SK-N-SH treated with all-trans-retinoic acid at 6 μM for 48 hours (cell line): ENCODE data around the gene SPOCD1.

Source experiments
- ATAC-seq: fragments of 200-7000 bp; cut with Tn5 transposase; 3 replicates; pipeline ENCODE4 v1.9.1; 2020; ENCODE audit warnings: mild to moderate bottlenecking, moderate library complexity
- ARNTL ChIP-seq: fragments of 450-650 bp; formaldehyde crosslinking; IDR thresholded peaks from 2 replicates; pipeline ENCODE4 v1.5.0; 2020; ENCODE audit warnings: low read depth, mild to moderate bottlenecking, moderate library complexity, borderline replicate concordance
- BACH2 ChIP-seq: fragments of 250-450 bp; sonication (Bioruptor Pico); IDR thresholded peaks from 2 replicates; pipeline ENCODE4 v1.9.0; 2021; ENCODE audit warnings: mild to moderate bottlenecking, borderline replicate concordance
- CREB5 ChIP-seq: fragments of 250-450 bp; sonication (Bioruptor Pico); IDR thresholded peaks from 2 replicates; pipeline ENCODE4 v1.5.1; 2020; ENCODE audit warnings: low read depth, mild to moderate bottlenecking, moderate library complexity
- CSDC2 ChIP-seq: fragments of 250-450 bp; sonication (Bioruptor Pico); IDR thresholded peaks from 2 replicates; pipeline ENCODE4 v1.5.0; 2020; ENCODE audit warnings: mild to moderate bottlenecking, moderate library complexity
- ESRRG ChIP-seq: fragments of 250-450 bp; sonication (Bioruptor Pico); IDR thresholded peaks from 2 replicates; pipeline ENCODE4 v1.6.1; 2021; ENCODE audit warnings: mild to moderate bottlenecking
- GLIS3 ChIP-seq: fragments of 250-450 bp; sonication (Bioruptor Pico); IDR thresholded peaks from 2 replicates; pipeline ENCODE4 v1.5.0; 2020; ENCODE audit warnings: mild to moderate bottlenecking, moderate library complexity
- ISL1 ChIP-seq: fragments of 250-450 bp; sonication (Bioruptor Pico); IDR thresholded peaks from 2 replicates; pipeline ENCODE4 v2.1.2; 2022; ENCODE audit warnings: mild to moderate bottlenecking, moderate library complexity
- OSR1 ChIP-seq: fragments of 250-450 bp; sonication (Bioruptor Pico); IDR thresholded peaks from 2 replicates; pipeline ENCODE4 v1.8.0; 2022; ENCODE audit warnings: moderate library complexity, mild to moderate bottlenecking, inconsistent platforms
- PATZ1 ChIP-seq: fragments of 250-450 bp; sonication (Bioruptor Pico); IDR thresholded peaks from 2 replicates; pipeline ENCODE4 v1.8.0; 2020; ENCODE audit warnings: mild to moderate bottlenecking, moderate library complexity, borderline replicate concordance
- POU6F1 ChIP-seq: fragments of 250-450 bp; sonication (Bioruptor Pico); IDR thresholded peaks from 2 replicates; pipeline ENCODE4 v1.8.0; 2021; ENCODE audit warnings: low read depth, mild to moderate bottlenecking, moderate library complexity, borderline replicate concordance
- PPARA ChIP-seq: fragments of 250-450 bp; sonication (Bioruptor Pico); IDR thresholded peaks from 2 replicates; pipeline ENCODE4 v1.5.0; 2020; ENCODE audit warnings: mild to moderate bottlenecking, borderline replicate concordance
- RARB ChIP-seq: fragments of 250-450 bp; sonication (Bioruptor Pico); IDR thresholded peaks from 2 replicates; pipeline ENCODE4 v1.8.0; 2021; ENCODE audit warnings: mild to moderate bottlenecking, moderate library complexity
- SNAI2 ChIP-seq: fragments of 250-450 bp; sonication (Bioruptor Pico); IDR thresholded peaks from 2 replicates; pipeline ENCODE4 v1.5.0; 2020; ENCODE audit warnings: mild to moderate bottlenecking, moderate library complexity
- TCF4 ChIP-seq: fragments of 250-450 bp; sonication (Bioruptor Pico); IDR thresholded peaks from 2 replicates; pipeline ENCODE4 v1.8.0; 2021; ENCODE audit warnings: mild to moderate bottlenecking, moderate library complexity, borderline replicate concordance
- TOX ChIP-seq: fragments of 250-450 bp; sonication (Bioruptor Pico); IDR thresholded peaks from 2 replicates; pipeline ENCODE4 v1.8.0; 2021; ENCODE audit warnings: mild to moderate bottlenecking, moderate library complexity, borderline replicate concordance
- TSHZ2 ChIP-seq: fragments of 250-450 bp; sonication (Bioruptor Pico); IDR thresholded peaks from 2 replicates; pipeline ENCODE4 v1.5.0; 2020; ENCODE audit warnings: mild to moderate bottlenecking, moderate library complexity
- ZC3H10 ChIP-seq: fragments of 250-450 bp; sonication (Bioruptor Pico); IDR thresholded peaks from 2 replicates; pipeline ENCODE4 v1.5.1; 2021; ENCODE audit warnings: mild to moderate bottlenecking, moderate library complexity
- ZFP3 ChIP-seq: fragments of 250-450 bp; sonication (Bioruptor Pico); IDR thresholded peaks from 2 replicates; pipeline ENCODE4 v1.5.0; 2020; ENCODE audit warnings: mild to moderate bottlenecking, moderate library complexity
- ZFP30 ChIP-seq: fragments of 450-650 bp; formaldehyde crosslinking; IDR thresholded peaks from 2 replicates; pipeline ENCODE4 v1.5.0; 2022; ENCODE audit warnings: mild to moderate bottlenecking, moderate library complexity
- ZNF565 ChIP-seq: fragments of 450-650 bp; formaldehyde crosslinking; conservative IDR thresholded peaks from 2 replicates; pipeline ENCODE4 v1.5.0; 2020; ENCODE audit warnings: low read depth, mild to moderate bottlenecking, moderate library complexity
- ZNF70 ChIP-seq: fragments of 450-650 bp; formaldehyde crosslinking; IDR thresholded peaks from 2 replicates; pipeline ENCODE4 v1.5.0; 2020; ENCODE audit warnings: mild to moderate bottlenecking, moderate library complexity
- ZNF8 ChIP-seq: fragments of 450-650 bp; formaldehyde crosslinking; IDR thresholded peaks from 2 replicates; pipeline ENCODE4 v1.5.0; 2020; ENCODE audit warnings: mild to moderate bottlenecking, moderate library complexity

The SPOCD1 gene

GRCh38 chr1:31803610-31804009 is 12.2 kb downstream of the SPOCD1 start (continued):
- TF ChIP-seq ARNTL (CRISPR knock-in tag): no peak
- no peak for TF ChIP-seq ZFP3 (CRISPR knock-in tag)
- TF ChIP-seq TCF4 (CRISPR knock-in tag): no peak
- no peak for TF ChIP-seq CSDC2 (CRISPR knock-in tag)
- TF ChIP-seq SNAI2: no peak
- no peak for TF ChIP-seq ZNF8 (CRISPR knock-in tag)

- no peak for ATAC-seq
- TF ChIP-seq POU6F1 (CRISPR knock-in tag): no peak
- TF ChIP-seq ZNF565: no peak
- no peak for TF ChIP-seq TOX (CRISPR knock-in tag)
- TF ChIP-seq GLIS3 (CRISPR knock-in tag): no peak
- no peak for TF ChIP-seq PATZ1 (CRISPR knock-in tag)
- no peak for TF ChIP-seq SNAI2
- TF ChIP-seq CREB5 (CRISPR knock-in tag): no peak
- TF ChIP-seq PPARA: no peak
- TF ChIP-seq OSR1: no peak
- TF ChIP-seq ZNF8 (CRISPR knock-in tag): no peak
- TF ChIP-seq ISL1: no peak
- no peak for TF ChIP-seq ZFP3 (CRISPR knock-in tag)
- TF ChIP-seq ZC3H10 (CRISPR knock-in tag): no peak
- no peak for TF ChIP-seq BACH2
- no peak for TF ChIP-seq RARB (CRISPR knock-in tag)
- TF ChIP-seq ARNTL (CRISPR knock-in tag): no peak
- TF ChIP-seq ZFP30 (CRISPR knock-in tag): no peak
Measured at GRCh38 chr1:31802190-31803150, 13.4 kb downstream of the SPOCD1 start.

- ATAC-seq: no peak
- TF ChIP-seq BACH2: no peak
- no peak for TF ChIP-seq ZNF565
- no peak for TF ChIP-seq TCF4 (CRISPR knock-in tag)
- no peak for TF ChIP-seq ZNF70
- TF ChIP-seq POU6F1 (CRISPR knock-in tag): no peak
- no peak for TF ChIP-seq ARNTL (CRISPR knock-in tag)
- no peak for TF ChIP-seq ZFP3 (CRISPR knock-in tag)
- TF ChIP-seq TOX (CRISPR knock-in tag): no peak
- TF ChIP-seq ESRRG: no peak
- TF ChIP-seq ZC3H10 (CRISPR knock-in tag): no peak
- TF ChIP-seq OSR1: no peak
- TF ChIP-seq TSHZ2: no peak
- no peak for TF ChIP-seq SNAI2
- no peak for TF ChIP-seq ISL1
- no peak for TF ChIP-seq GLIS3 (CRISPR knock-in tag)
- TF ChIP-seq PPARA: no peak
Measured at GRCh38 chr1:31801458-31801857, 14.4 kb downstream of the SPOCD1 start.
